WTC11 (cell line): ENCODE data around the gene CPB1. TPM values are rescaled to one million over a fixed set of nuclear protein-coding genes. Genes with fewer than 3 reads are reported as not detected.

Experiments
- ATAC-seq: fragments of 200-7000 bp; cut with Tn5 transposase; 2 replicates; pipeline ENCODE4 v1.10.0; 2021; ENCODE audit warnings: mild to moderate bottlenecking, moderate library complexity
- CTCF ChIA-PET: fragments of 300-600 bp; sonication (Branson Sonifier 250); formaldehyde crosslinking; loops from one replicate; lab custom pipeline; 2021; ENCODE audit warnings: antibody characterized with exemption; lab: Charles Lee
- POLR2A ChIA-PET: fragments of 350-600 bp; sonication (Branson Sonifier 250); formaldehyde crosslinking; loops from one replicate; lab custom pipeline; 2021; ENCODE audit warnings: antibody characterized with exemption; lab: Charles Lee
- DNase-seq: peaks from one replicate; pipeline ENCODE4 v3.0.0; 2021; ENCODE audit warnings: low spot score
- H3K27ac Mint-ChIP-seq: 2 replicates; pipeline ENCODE4 v1.8.0; 2021; ENCODE audit warnings: mixed read lengths
- H3K27me3 Mint-ChIP-seq: 2 replicates; pipeline ENCODE4 v1.8.0; 2021; ENCODE audit warnings: low read depth, mild to moderate bottlenecking, moderate library complexity, mixed read lengths
- H3K36me3 Mint-ChIP-seq: 2 replicates; pipeline ENCODE4 v1.8.0; 2021; ENCODE audit warnings: mixed read lengths
- H3K4me1 Mint-ChIP-seq: 2 replicates; pipeline ENCODE4 v1.8.0; 2022; ENCODE audit warnings: mixed read lengths
- H3K4me3 Mint-ChIP-seq: 2 replicates; pipeline ENCODE4 v1.8.0; 2021; ENCODE audit warnings: mild to moderate bottlenecking, moderate library complexity, mixed read lengths
- H3K9me3 Mint-ChIP-seq: 2 replicates; pipeline ENCODE4 v1.8.0; 2021; ENCODE audit warnings: mixed read lengths
- AR ChIP-seq: fragments of 250-450 bp; sonication (Bioruptor Pico); IDR thresholded peaks from 2 replicates; pipeline ENCODE4 v1.9.0; 2021; ENCODE audit warnings: mild to moderate bottlenecking
- CDX4 ChIP-seq: fragments of 250-450 bp; sonication (Bioruptor Pico); IDR thresholded peaks from 2 replicates; pipeline ENCODE4 v1.9.0; 2021; ENCODE audit warnings: moderate library complexity, mild to moderate bottlenecking, inconsistent platforms, borderline replicate concordance
- CREB1 ChIP-seq: sonication (generic); formaldehyde crosslinking; IDR thresholded peaks from 2 replicates; pipeline ENCODE4 v1.8.0; 2023; ENCODE audit warnings: mild to moderate bottlenecking, missing genetic modification reagents
- ELF4 ChIP-seq: sonication (generic); formaldehyde crosslinking; IDR thresholded peaks from 2 replicates; pipeline ENCODE4 v1.8.1; 2022; ENCODE audit warnings: low read depth, mild to moderate bottlenecking, moderate library complexity, missing genetic modification reagents
- EMX1 ChIP-seq: fragments of 250-450 bp; sonication (Bioruptor Pico); IDR thresholded peaks from 2 replicates; pipeline ENCODE4 v1.8.0; 2021; ENCODE audit warnings: mild to moderate bottlenecking
- HMGXB4 ChIP-seq: sonication (generic); formaldehyde crosslinking; IDR thresholded peaks from 2 replicates; pipeline ENCODE4 v1.8.1; 2023; ENCODE audit warnings: mild to moderate bottlenecking, moderate library complexity, missing genetic modification reagents
- IRF2 ChIP-seq: sonication (generic); formaldehyde crosslinking; IDR thresholded peaks from 2 replicates; pipeline ENCODE4 v1.8.0; 2022; ENCODE audit warnings: low read depth, missing genetic modification reagents, borderline replicate concordance
- JAZF1 ChIP-seq: fragments of 250-450 bp; sonication (Bioruptor Pico); IDR thresholded peaks from 2 replicates; pipeline ENCODE4 v1.9.0; 2021; ENCODE audit warnings: moderate library complexity, mild to moderate bottlenecking, inconsistent platforms
- MLX ChIP-seq: sonication (generic); formaldehyde crosslinking; IDR thresholded peaks from 2 replicates; pipeline ENCODE4 v1.8.1; 2023; ENCODE audit warnings: mild to moderate bottlenecking, missing genetic modification reagents, moderate library complexity
- MYBL2 ChIP-seq: sonication (generic); formaldehyde crosslinking; IDR thresholded peaks from 2 replicates; pipeline ENCODE4 v1.8.1; 2023; ENCODE audit warnings: mild to moderate bottlenecking, moderate library complexity, missing genetic modification reagents
- NFYB ChIP-seq: sonication (generic); formaldehyde crosslinking; conservative IDR thresholded peaks from 2 replicates; pipeline ENCODE4 v1.8.0; 2022; ENCODE audit warnings: low read depth, missing genetic modification reagents
- OVOL2 ChIP-seq: fragments of 250-450 bp; sonication (Bioruptor Pico); IDR thresholded peaks from 2 replicates; pipeline ENCODE4 v1.9.0; 2021; ENCODE audit warnings: mild to moderate bottlenecking, borderline replicate concordance
- PREB ChIP-seq: sonication (generic); formaldehyde crosslinking; IDR thresholded peaks from 2 replicates; pipeline ENCODE4 v1.8.1; 2022; ENCODE audit warnings: mild to moderate bottlenecking, missing genetic modification reagents, moderate library complexity, borderline replicate concordance
- SMAD4 ChIP-seq: sonication (generic); formaldehyde crosslinking; IDR thresholded peaks from 2 replicates; pipeline ENCODE4 v1.8.0; 2022; ENCODE audit warnings: mild to moderate bottlenecking, missing genetic modification reagents
- TCF7 ChIP-seq: sonication (generic); formaldehyde crosslinking; IDR thresholded peaks from 2 replicates; pipeline ENCODE4 v1.8.0; 2022; ENCODE audit warnings: mild to moderate bottlenecking, low read depth, missing genetic modification reagents, moderate library complexity
- ZBTB21 ChIP-seq: sonication (generic); formaldehyde crosslinking; IDR thresholded peaks from 2 replicates; pipeline ENCODE4 v1.8.1; 2023; ENCODE audit warnings: mild to moderate bottlenecking, missing genetic modification reagents, borderline replicate concordance
- ZBTB43 ChIP-seq: sonication (generic); formaldehyde crosslinking; IDR thresholded peaks from 2 replicates; pipeline ENCODE4 v1.8.1; 2023; ENCODE audit warnings: mild to moderate bottlenecking, missing genetic modification reagents
- ZNF232 ChIP-seq: sonication (generic); formaldehyde crosslinking; IDR thresholded peaks from 2 replicates; pipeline ENCODE4 v1.8.0; 2022; ENCODE audit warnings: mild to moderate bottlenecking, missing genetic modification reagents
- total RNA-seq: library from RNA; stranded (reverse); gene quantifications from 3 replicates; pipeline ENCODE4 v1.2.3, GENCODE V29; 2021

The CPB1 gene
- total RNA-seq, 1 experiment from 2014 or later, result 5.0 TPM

GRCh38 chr3:148828136-148828690 is 602 bp downstream of the CPB1 start (continued):
- no peak for TF ChIP-seq CDX4
- no peak for TF ChIP-seq ZBTB21 (CRISPR knock-in tag)
- no peak for TF ChIP-seq SMAD4 (CRISPR knock-in tag)
- TF ChIP-seq PREB (CRISPR knock-in tag), result no peak

GRCh38 chr3:148829926-148830325 is 2.3 kb downstream of the CPB1 start:
- H3K9me3 Mint-ChIP-seq, result no peaks in the 10 kb centered on the region
- H3K36me3 Mint-ChIP-seq, result no peaks in the 10 kb centered on the region
- DNase-seq (no peak), ATAC-seq (no peak)
- H3K4me1 Mint-ChIP-seq, result no peaks in the 10 kb centered on the region
- TF ChIP-seq HMGXB4 (CRISPR knock-in tag) (no peak), ZBTB43 (CRISPR knock-in tag) (no peak), ELF4 (no peak), TCF7 (CRISPR knock-in tag) (no peak)
- CTCF ChIA-PET, result no interaction called here
- H3K4me3 Mint-ChIP-seq, result no peak overlapping the region
- H3K27me3 Mint-ChIP-seq, result no peaks in the 10 kb centered on the region
- H3K27ac Mint-ChIP-seq, result no peak overlapping the region
- POLR2A ChIA-PET, result no interaction called here

- ChIA-PET POLR2A (no interaction called here), CTCF (no interaction called here)
- TF ChIP-seq MYBL2 (CRISPR knock-in tag) (no peak), OVOL2 (CRISPR knock-in tag) (no peak), AR (CRISPR knock-in tag) (no peak), IRF2 (CRISPR knock-in tag) (no peak), EMX1 (no peak), MLX (CRISPR knock-in tag) (no peak), JAZF1 (CRISPR knock-in tag) (no peak), ZNF232 (CRISPR knock-in tag) (no peak), NFYB (no peak), CREB1 (CRISPR knock-in tag) (no peak)
- Mint-ChIP-seq H3K36me3 (no peaks in the 10 kb centered on the region), H3K27ac (no peak overlapping the region), H3K4me3 (no peak overlapping the region), H3K4me1 (peaks cover 6% of the 10 kb centered on the region), H3K27me3 (no peaks in the 10 kb centered on the region), H3K9me3 (no peaks in the 10 kb centered on the region)
- DNase-seq, result no peak
- ATAC-seq, result no peak
These were observed 5.6 kb downstream of the CPB1 start for GRCh38 chr3:148833223-148833622.
